HEK293 (cell line): Measurements from ENCODE around the gene NAP1L4.
A peak's percentile ranks its signal among the peaks of the same experiment; 100 is the strongest.

Experiments
- FEZF1 ChIP-seq: fragments of 450-650 bp; formaldehyde crosslinking; IDR thresholded peaks from 2 replicates; pipeline ENCODE4 v1.5.1; 2016; ENCODE audit warnings: missing biosample characterization, missing genetic modification characterization
- KLF10 ChIP-seq: fragments of 450-650 bp; IDR thresholded peaks from 2 replicates; pipeline ENCODE4 v1.5.1; 2018; ENCODE audit warnings: missing biosample characterization, mild to moderate bottlenecking, missing genetic modification characterization
- MEIS1 ChIP-seq: sonication (generic); formaldehyde crosslinking; IDR thresholded peaks from 2 replicates; pipeline ENCODE4 v1.8.1; 2022; ENCODE audit warnings: missing genetic modification reagents, mild to moderate bottlenecking, borderline replicate concordance
- ZBTB48 ChIP-seq: fragments of 450-650 bp; formaldehyde crosslinking; IDR thresholded peaks from 2 replicates; pipeline ENCODE4 v1.5.1; 2016; ENCODE audit warnings: missing biosample characterization, missing genetic modification characterization
- ZNF132 ChIP-seq: fragments of 450-650 bp; formaldehyde crosslinking; IDR thresholded peaks from 2 replicates; pipeline ENCODE4 v1.5.1; 2017; ENCODE audit warnings: missing biosample characterization, missing genetic modification characterization, borderline replicate concordance
- ZNF202 ChIP-seq: fragments of 450-650 bp; formaldehyde crosslinking; IDR thresholded peaks from 2 replicates; pipeline ENCODE4 v1.5.1; 2016; ENCODE audit warnings: missing biosample characterization, missing genetic modification characterization, borderline replicate concordance
- ZNF211 ChIP-seq: fragments of 450-650 bp; formaldehyde crosslinking; IDR thresholded peaks from 2 replicates; pipeline ENCODE4 v1.5.1; 2016; ENCODE audit warnings: low read depth, missing biosample characterization, missing genetic modification characterization
- ZNF221 ChIP-seq: fragments of 450-650 bp; formaldehyde crosslinking; IDR thresholded peaks from 2 replicates; pipeline ENCODE4 v1.5.1; 2017; ENCODE audit warnings: missing biosample characterization, missing genetic modification characterization, borderline replicate concordance
- ZNF266 ChIP-seq: fragments of 450-650 bp; formaldehyde crosslinking; IDR thresholded peaks from 2 replicates; pipeline ENCODE4 v1.5.1; 2016; ENCODE audit warnings: missing biosample characterization, missing genetic modification characterization, low read depth
- ZNF302 ChIP-seq: fragments of 450-650 bp; formaldehyde crosslinking; IDR thresholded peaks from 2 replicates; pipeline ENCODE4 v1.5.1; 2016; ENCODE audit warnings: missing biosample characterization, missing genetic modification characterization, low read depth
- ZNF394 ChIP-seq: fragments of 450-650 bp; formaldehyde crosslinking; IDR thresholded peaks from 2 replicates; pipeline ENCODE4 v1.5.1; 2016; ENCODE audit warnings: missing biosample characterization, missing genetic modification characterization, mild to moderate bottlenecking, moderate library complexity, borderline replicate concordance
- ZNF404 ChIP-seq: fragments of 450-650 bp; formaldehyde crosslinking; IDR thresholded peaks from 2 replicates; pipeline ENCODE4 v1.5.1; 2017; ENCODE audit warnings: missing biosample characterization, missing genetic modification characterization
- ZNF423 ChIP-seq: fragments of 450-650 bp; formaldehyde crosslinking; IDR thresholded peaks from 2 replicates; pipeline ENCODE4 v1.5.1; 2016; ENCODE audit warnings: missing biosample characterization, missing genetic modification characterization
- ZNF514 ChIP-seq: fragments of 450-650 bp; formaldehyde crosslinking; IDR thresholded peaks from 2 replicates; pipeline ENCODE4 v1.5.1; 2016; ENCODE audit warnings: missing biosample characterization, missing genetic modification characterization
- ZNF555 ChIP-seq: fragments of 450-650 bp; formaldehyde crosslinking; conservative IDR thresholded peaks from 2 replicates; pipeline ENCODE4 v1.5.1; 2017; ENCODE audit warnings: missing biosample characterization, mild to moderate bottlenecking, missing genetic modification characterization, inconsistent platforms
- ZNF585B ChIP-seq: fragments of 450-650 bp; formaldehyde crosslinking; IDR thresholded peaks from 2 replicates; pipeline ENCODE4 v1.5.1; 2016; ENCODE audit warnings: missing biosample characterization, missing genetic modification characterization
- ZNF596 ChIP-seq: fragments of 450-650 bp; IDR thresholded peaks from 2 replicates; pipeline ENCODE4 v1.5.0; 2018; ENCODE audit warnings: missing biosample characterization, mild to moderate bottlenecking, missing genetic modification characterization, moderate library complexity
- ZNF623 ChIP-seq: fragments of 450-650 bp; formaldehyde crosslinking; IDR thresholded peaks from 2 replicates; pipeline ENCODE4 v1.5.1; 2016; ENCODE audit warnings: missing biosample characterization, missing genetic modification characterization
- ZNF626 ChIP-seq: fragments of 450-650 bp; sonication (Bioruptor Pico); formaldehyde crosslinking; IDR thresholded peaks from 2 replicates; pipeline ENCODE4 v1.5.1; 2018; ENCODE audit warnings: missing biosample characterization, missing genetic modification characterization, inconsistent platforms
- ZNF707 ChIP-seq: fragments of 450-650 bp; formaldehyde crosslinking; IDR thresholded peaks from 2 replicates; pipeline ENCODE4 v1.5.1; 2016; ENCODE audit warnings: missing biosample characterization, missing genetic modification characterization
- ZNF747 ChIP-seq: fragments of 450-650 bp; formaldehyde crosslinking; IDR thresholded peaks from 2 replicates; pipeline ENCODE4 v1.5.1; 2016; ENCODE audit warnings: missing biosample characterization, missing genetic modification characterization
- ZNF76 ChIP-seq: fragments of 450-650 bp; formaldehyde crosslinking; IDR thresholded peaks from 2 replicates; pipeline ENCODE4; 2016; ENCODE audit warnings: low read depth, missing biosample characterization, missing genetic modification characterization, borderline replicate concordance
- ZNF785 ChIP-seq: fragments of 450-650 bp; formaldehyde crosslinking; IDR thresholded peaks from 2 replicates; pipeline ENCODE4 v1.5.1; 2016; ENCODE audit warnings: missing biosample characterization, missing genetic modification characterization
- ZSCAN30 ChIP-seq: fragments of 450-650 bp; IDR thresholded peaks from 2 replicates; pipeline ENCODE4 v1.5.1; 2018; ENCODE audit warnings: missing biosample characterization, mild to moderate bottlenecking, missing genetic modification characterization, moderate library complexity
- TF ChIP-seq, protein P1 (sequence below): fragments of 450-650 bp; formaldehyde crosslinking; IDR thresholded peaks from 2 replicates; pipeline ENCODE4 v1.5.1; 2016; ENCODE audit warnings: missing biosample characterization, missing genetic modification characterization
- TF ChIP-seq, protein P2 (sequence below): fragments of 450-650 bp; formaldehyde crosslinking; IDR thresholded peaks from 2 replicates; pipeline ENCODE4 v1.5.0; 2017; ENCODE audit warnings: missing biosample characterization, missing genetic modification characterization, borderline replicate concordance
- TF ChIP-seq, protein P3 (sequence below): fragments of 450-650 bp; formaldehyde crosslinking; IDR thresholded peaks from 2 replicates; pipeline ENCODE4 v1.5.1; 2016; ENCODE audit warnings: missing biosample characterization, missing genetic modification characterization
- TF ChIP-seq, protein P4 (sequence below): fragments of 450-650 bp; formaldehyde crosslinking; IDR thresholded peaks from 2 replicates; pipeline ENCODE4 v1.5.1; 2017; ENCODE audit warnings: missing biosample characterization, missing genetic modification characterization
- TF ChIP-seq, protein P5 (sequence below): sonication (generic); formaldehyde crosslinking; IDR thresholded peaks from 2 replicates; pipeline ENCODE4 v1.8.1; 2022; ENCODE audit warnings: mild to moderate bottlenecking, moderate library complexity, missing genetic modification reagents

NAP1L4 gene

DNA sequence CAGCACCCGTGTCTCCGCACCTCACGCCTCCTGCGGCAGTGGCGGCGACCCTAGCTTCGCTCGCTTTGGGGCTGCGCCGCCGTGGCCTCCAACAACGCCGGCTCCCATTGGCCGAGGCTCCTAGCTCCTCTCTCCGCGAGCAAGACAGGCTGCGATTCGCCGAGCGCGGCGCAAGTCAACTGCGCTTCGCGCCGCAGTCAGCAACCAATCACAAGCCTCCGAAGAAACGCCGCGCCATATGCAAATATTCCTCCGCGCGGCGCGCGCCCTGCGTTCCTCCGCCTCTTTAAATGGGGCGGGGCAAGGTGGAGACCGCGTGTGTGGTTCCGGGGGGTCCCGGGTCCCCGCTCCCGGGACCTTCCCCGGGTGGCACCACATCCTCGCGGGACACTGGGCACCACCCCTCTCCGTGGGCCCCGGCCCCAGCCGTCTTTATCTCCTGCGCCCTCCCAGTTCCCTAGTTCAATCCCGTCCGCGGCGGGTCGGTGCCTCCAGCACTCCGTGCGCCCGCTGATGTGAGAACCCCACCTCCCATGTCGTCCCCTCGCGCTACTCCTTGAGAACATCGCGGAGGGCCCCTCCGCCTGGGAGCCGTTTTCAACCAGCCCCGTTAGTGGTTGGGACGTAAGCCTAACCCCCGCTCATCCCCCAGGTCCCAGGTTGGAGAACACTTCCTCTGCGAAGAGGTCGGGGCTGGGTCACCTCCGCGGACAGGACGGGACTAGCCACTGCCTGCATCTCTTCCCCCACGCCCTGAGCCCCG is at the start of gene NAP1L4 (continued):
- TF ChIP-seq, protein P1, sequence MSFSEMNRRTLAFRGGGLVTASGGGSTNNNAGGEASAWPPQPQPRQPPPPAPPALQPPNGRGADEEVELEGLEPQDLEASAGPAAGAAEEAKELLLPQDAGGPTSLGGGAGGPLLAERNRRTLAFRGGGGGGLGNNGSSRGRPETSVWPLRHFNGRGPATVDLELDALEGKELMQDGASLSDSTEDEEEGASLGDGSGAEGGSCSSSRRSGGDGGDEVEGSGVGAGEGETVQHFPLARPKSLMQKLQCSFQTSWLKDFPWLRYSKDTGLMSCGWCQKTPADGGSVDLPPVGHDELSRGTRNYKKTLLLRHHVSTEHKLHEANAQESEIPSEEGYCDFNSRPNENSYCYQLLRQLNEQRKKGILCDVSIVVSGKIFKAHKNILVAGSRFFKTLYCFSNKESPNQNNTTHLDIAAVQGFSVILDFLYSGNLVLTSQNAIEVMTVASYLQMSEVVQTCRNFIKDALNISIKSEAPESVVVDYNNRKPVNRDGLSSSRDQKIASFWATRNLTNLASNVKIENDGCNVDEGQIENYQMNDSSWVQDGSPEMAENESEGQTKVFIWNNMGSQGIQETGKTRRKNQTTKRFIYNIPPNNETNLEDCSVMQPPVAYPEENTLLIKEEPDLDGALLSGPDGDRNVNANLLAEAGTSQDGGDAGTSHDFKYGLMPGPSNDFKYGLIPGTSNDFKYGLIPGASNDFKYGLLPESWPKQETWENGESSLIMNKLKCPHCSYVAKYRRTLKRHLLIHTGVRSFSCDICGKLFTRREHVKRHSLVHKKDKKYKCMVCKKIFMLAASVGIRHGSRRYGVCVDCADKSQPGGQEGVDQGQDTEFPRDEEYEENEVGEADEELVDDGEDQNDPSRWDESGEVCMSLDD (tag by site-specific recombination): peak; percentile 83
- no peak for TF ChIP-seq ZNF514 (tag by site-specific recombination)
- TF ChIP-seq ZNF747 (tag by site-specific recombination): no peak
- TF ChIP-seq ZNF394 (tag by site-specific recombination): peak; percentile 75
- 0 out of 2 replicates have a peak, but pooled peaks have one; percentile 61 for TF ChIP-seq ZBTB48 (tag by site-specific recombination)
- TF ChIP-seq ZNF221 (tag by site-specific recombination): no peak
- TF ChIP-seq ZNF202 (tag by site-specific recombination): no peak
- no peak for TF ChIP-seq ZNF785 (tag by site-specific recombination)
- TF ChIP-seq, protein P2, sequence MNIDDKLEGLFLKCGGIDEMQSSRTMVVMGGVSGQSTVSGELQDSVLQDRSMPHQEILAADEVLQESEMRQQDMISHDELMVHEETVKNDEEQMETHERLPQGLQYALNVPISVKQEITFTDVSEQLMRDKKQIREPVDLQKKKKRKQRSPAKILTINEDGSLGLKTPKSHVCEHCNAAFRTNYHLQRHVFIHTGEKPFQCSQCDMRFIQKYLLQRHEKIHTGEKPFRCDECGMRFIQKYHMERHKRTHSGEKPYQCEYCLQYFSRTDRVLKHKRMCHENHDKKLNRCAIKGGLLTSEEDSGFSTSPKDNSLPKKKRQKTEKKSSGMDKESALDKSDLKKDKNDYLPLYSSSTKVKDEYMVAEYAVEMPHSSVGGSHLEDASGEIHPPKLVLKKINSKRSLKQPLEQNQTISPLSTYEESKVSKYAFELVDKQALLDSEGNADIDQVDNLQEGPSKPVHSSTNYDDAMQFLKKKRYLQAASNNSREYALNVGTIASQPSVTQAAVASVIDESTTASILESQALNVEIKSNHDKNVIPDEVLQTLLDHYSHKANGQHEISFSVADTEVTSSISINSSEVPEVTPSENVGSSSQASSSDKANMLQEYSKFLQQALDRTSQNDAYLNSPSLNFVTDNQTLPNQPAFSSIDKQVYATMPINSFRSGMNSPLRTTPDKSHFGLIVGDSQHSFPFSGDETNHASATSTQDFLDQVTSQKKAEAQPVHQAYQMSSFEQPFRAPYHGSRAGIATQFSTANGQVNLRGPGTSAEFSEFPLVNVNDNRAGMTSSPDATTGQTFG: no peak
- no peak for TF ChIP-seq ZNF266 (tag by site-specific recombination)
- peak; percentile 54 for TF ChIP-seq KLF10 (tag by site-specific recombination)
- no peak for TF ChIP-seq ZNF623 (tag by site-specific recombination)
- no peak for TF ChIP-seq ZNF211 (tag by site-specific recombination)
- no peak for TF ChIP-seq ZNF707
- no peak for TF ChIP-seq ZNF596 (tag by site-specific recombination)
- TF ChIP-seq, protein P3, sequence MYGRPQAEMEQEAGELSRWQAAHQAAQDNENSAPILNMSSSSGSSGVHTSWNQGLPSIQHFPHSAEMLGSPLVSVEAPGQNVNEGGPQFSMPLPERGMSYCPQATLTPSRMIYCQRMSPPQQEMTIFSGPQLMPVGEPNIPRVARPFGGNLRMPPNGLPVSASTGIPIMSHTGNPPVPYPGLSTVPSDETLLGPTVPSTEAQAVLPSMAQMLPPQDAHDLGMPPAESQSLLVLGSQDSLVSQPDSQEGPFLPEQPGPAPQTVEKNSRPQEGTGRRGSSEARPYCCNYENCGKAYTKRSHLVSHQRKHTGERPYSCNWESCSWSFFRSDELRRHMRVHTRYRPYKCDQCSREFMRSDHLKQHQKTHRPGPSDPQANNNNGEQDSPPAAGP: no peak
- TF ChIP-seq ZNF585B: no peak
- 0 out of 2 replicates have a peak, but pooled peaks have one; percentile 26 for TF ChIP-seq ZNF423 (tag by site-specific recombination)
- TF ChIP-seq, protein P4, sequence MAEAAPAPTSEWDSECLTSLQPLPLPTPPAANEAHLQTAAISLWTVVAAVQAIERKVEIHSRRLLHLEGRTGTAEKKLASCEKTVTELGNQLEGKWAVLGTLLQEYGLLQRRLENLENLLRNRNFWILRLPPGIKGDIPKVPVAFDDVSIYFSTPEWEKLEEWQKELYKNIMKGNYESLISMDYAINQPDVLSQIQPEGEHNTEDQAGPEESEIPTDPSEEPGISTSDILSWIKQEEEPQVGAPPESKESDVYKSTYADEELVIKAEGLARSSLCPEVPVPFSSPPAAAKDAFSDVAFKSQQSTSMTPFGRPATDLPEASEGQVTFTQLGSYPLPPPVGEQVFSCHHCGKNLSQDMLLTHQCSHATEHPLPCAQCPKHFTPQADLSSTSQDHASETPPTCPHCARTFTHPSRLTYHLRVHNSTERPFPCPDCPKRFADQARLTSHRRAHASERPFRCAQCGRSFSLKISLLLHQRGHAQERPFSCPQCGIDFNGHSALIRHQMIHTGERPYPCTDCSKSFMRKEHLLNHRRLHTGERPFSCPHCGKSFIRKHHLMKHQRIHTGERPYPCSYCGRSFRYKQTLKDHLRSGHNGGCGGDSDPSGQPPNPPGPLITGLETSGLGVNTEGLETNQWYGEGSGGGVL (tag by site-specific recombination): 0 out of 2 replicates have a peak, but pooled peaks have one; percentile 23
- TF ChIP-seq ZNF132 (tag by site-specific recombination): no peak
- TF ChIP-seq ZNF76 (tag by site-specific recombination): peak; percentile 40; the same call in 1 of the 2 replicates
- no peak for TF ChIP-seq ZNF302
- no peak for TF ChIP-seq ZNF626 (tag by site-specific recombination)
- TF ChIP-seq, protein P5, sequence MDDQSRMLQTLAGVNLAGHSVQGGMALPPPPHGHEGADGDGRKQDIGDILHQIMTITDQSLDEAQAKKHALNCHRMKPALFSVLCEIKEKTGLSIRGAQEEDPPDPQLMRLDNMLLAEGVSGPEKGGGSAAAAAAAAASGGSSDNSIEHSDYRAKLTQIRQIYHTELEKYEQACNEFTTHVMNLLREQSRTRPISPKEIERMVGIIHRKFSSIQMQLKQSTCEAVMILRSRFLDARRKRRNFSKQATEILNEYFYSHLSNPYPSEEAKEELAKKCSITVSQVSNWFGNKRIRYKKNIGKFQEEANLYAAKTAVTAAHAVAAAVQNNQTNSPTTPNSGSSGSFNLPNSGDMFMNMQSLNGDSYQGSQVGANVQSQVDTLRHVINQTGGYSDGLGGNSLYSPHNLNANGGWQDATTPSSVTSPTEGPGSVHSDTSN (CRISPR knock-in tag): peak; percentile 18; the same call in 1 of the 2 replicates
- no peak for TF ChIP-seq MEIS1 (CRISPR knock-in tag)
- no peak for TF ChIP-seq ZNF555 (tag by site-specific recombination)
- no peak for TF ChIP-seq FEZF1
- no peak for TF ChIP-seq ZNF404 (tag by site-specific recombination)
- peak; percentile 31; the same call in 1 of the 2 replicates for TF ChIP-seq ZSCAN30 (tag by site-specific recombination)
